Vagina (tissue), 2 donors: ENCODE results near the gene TMEM47. TPM values are rescaled to one million over a fixed set of nuclear protein-coding genes. Genes with fewer than 3 reads are reported as not detected.

Experiments used
- DNase-seq, 2 donors: peaks; one replicate each; pipeline ENCODE4 v3.0.0-alpha.2; 2017; ENCODE audit errors: extremely low spot score in 2 of 2
- H3K27ac ChIP-seq: fragments of 200-600 bp; sonication (generic); one replicate; pipeline ENCODE4 v1.5.1; 2019
- H3K27me3 ChIP-seq: fragments of 200-600 bp; sonication (generic); one replicate; pipeline ENCODE4 v1.5.1; 2019
- H3K36me3 ChIP-seq, 2 donors: fragments of 200-600 bp; sonication (generic); one replicate each; pipeline ENCODE4 v1.5.1; 2017 to 2019
- H3K4me1 ChIP-seq: fragments of 200-600 bp; sonication (generic); one replicate; pipeline ENCODE4 v1.5.1; 2019
- H3K4me3 ChIP-seq, 2 donors: fragments of 200-600 bp; sonication (generic); 1 replicate in 1 of 2; 2 replicates in 1 of 2; pipeline ENCODE4 v1.5.1; 2016 to 2019
- H3K9me3 ChIP-seq: fragments of 200-600 bp; sonication (generic); one replicate; pipeline ENCODE4 v1.5.1; 2019
- POLR2A ChIP-seq, 2 donors: fragments of 450-650 bp; IDR thresholded peaks; one replicate each; pipeline ENCODE4 v1.6.1; 2017; ENCODE audit warnings: antibody characterized with exemption in 2 of 2, mild to moderate bottlenecking in 2 of 2, moderate library complexity in 2 of 2
- POLR2AphosphoS5 ChIP-seq, 2 donors: sonication (generic); formaldehyde crosslinking; IDR thresholded peaks; one replicate each; pipeline ENCODE4 v1.9.0; 2017; ENCODE audit warnings: antibody characterized with exemption in 2 of 2, mild to moderate bottlenecking in 2 of 2, low read depth in 1 of 2; ENCODE audit not compliant: insufficient read depth in 1 of 2
- intact Hi-C: fragments of 100-400 bp; cut with DNase I; formaldehyde crosslinking; loops from one replicate; pipeline ENCODE4 v1.15.1; 2023
- total RNA-seq: library from RNA; depleted of rRNA; stranded (reverse); fragments of >200 nt; gene quantifications from one replicate; pipeline ENCODE4 v1.2.3, GENCODE V29; 2016
- TF ChIP-seq, protein P1 (sequence below), 3 experiments: fragments of 450-650 bp in 2 of 3; fragments of 200-600 bp in 1 of 3; sonication (generic) in 1 of 3; IDR thresholded peaks; one replicate each; pipeline ENCODE4 v1.5.1; 2017 to 2019; ENCODE audit warnings: antibody characterized with exemption in 3 of 3, mild to moderate bottlenecking in 2 of 3, moderate library complexity in 2 of 3

Gene TMEM47
- total RNA-seq, 1 donor from 2014 or later: 44.7 TPM

DNA sequence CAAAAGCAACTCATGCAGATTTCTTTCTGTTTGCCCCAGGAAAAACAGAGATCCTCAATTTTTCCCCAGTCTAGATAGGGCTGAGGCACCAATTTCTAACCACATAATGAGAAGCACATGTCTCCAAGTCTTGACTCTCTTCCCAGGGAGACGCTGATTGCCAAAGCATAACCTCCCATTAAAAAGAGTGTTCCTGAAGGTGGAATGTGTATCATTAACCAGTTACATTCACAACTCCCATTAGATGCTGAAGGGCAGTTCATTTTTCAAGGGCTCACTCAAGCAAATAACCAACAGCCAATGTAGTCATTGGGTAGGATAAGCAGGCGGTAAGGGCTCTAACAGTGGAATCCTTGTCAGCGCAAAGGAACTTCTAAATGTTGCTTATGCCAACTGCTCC is 27.5 kb downstream of the TMEM47 start:
- no peak for TF ChIP-seq POLR2AphosphoS5 (IDR thresholded peaks at IDR 0.05; ENCODE audit: insufficient read depth in 1 of 2, low read depth in 1 of 2)
- TF ChIP-seq POLR2A (IDR thresholded peaks at IDR 0.05): no peak
- TF ChIP-seq, protein P1, sequence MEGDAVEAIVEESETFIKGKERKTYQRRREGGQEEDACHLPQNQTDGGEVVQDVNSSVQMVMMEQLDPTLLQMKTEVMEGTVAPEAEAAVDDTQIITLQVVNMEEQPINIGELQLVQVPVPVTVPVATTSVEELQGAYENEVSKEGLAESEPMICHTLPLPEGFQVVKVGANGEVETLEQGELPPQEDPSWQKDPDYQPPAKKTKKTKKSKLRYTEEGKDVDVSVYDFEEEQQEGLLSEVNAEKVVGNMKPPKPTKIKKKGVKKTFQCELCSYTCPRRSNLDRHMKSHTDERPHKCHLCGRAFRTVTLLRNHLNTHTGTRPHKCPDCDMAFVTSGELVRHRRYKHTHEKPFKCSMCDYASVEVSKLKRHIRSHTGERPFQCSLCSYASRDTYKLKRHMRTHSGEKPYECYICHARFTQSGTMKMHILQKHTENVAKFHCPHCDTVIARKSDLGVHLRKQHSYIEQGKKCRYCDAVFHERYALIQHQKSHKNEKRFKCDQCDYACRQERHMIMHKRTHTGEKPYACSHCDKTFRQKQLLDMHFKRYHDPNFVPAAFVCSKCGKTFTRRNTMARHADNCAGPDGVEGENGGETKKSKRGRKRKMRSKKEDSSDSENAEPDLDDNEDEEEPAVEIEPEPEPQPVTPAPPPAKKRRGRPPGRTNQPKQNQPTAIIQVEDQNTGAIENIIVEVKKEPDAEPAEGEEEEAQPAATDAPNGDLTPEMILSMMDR (IDR thresholded peaks at IDR 0.05): no peak
- Histone ChIP-seq H3K36me3 (no peaks in the 10 kb centered on the region), H3K4me3 (no peak overlapping the region), H3K27me3 (no peaks in the 10 kb centered on the region), H3K27ac (no peak overlapping the region), H3K9me3 (no peaks in the 10 kb centered on the region), H3K4me1 (no peaks in the 10 kb centered on the region)
- intact Hi-C loops: no loop called here
- no peak for DNase-seq

DNA sequence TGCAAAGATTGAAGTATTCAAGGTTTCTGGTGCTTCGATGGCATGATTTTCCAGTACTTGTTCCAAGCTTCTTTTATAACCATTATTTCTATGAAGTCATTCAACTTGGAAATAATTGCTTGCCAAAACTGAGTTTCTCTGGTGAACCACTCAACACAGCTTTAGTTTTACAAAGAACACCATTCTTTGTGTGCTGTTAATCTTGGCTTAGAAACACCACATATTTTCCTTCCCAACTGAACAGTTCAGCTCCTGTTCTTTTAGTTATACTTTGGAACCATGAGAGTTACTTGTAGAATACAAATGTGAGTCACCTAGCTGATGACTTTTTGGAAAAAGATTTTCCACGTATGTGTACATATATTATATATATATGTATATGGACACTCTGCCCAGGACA is 32.7 kb downstream of the TMEM47 start:
- Histone ChIP-seq H3K27me3 (no peaks in the 10 kb centered on the region), H3K9me3 (no peaks in the 10 kb centered on the region), H3K4me1 (no peaks in the 10 kb centered on the region), H3K27ac (no peak overlapping the region), H3K4me3 (no peak overlapping the region), H3K36me3 (no peaks in the 10 kb centered on the region)
- intact Hi-C loops: no loop called here
- DNase-seq: no peak
- TF ChIP-seq POLR2A (IDR thresholded peaks at IDR 0.05): no peak
- TF ChIP-seq POLR2AphosphoS5 (IDR thresholded peaks at IDR 0.05; ENCODE audit: insufficient read depth in 1 of 2, low read depth in 1 of 2): no peak

DNA sequence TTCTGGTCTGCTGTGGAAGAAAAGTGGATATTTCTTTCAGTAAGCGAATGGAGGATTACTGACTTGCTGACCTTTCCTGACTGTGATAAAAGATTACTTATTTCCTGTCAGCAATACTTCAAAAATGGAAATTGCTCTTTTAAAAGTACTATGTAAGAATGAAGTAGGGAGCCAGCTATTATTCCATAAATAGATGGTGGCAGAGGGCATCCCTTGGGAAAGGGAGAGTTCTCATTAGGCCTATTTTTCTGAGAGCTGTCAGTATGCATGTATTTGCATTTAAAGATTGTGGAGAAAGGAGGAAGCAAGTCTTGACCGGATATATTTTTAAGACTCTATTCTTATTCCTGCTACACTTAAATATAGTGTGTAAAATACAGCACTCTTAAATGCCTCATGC is 37.2 kb downstream of the TMEM47 start:
- intact Hi-C loops: no loop called here
- Histone ChIP-seq H3K27me3 (no peaks in the 10 kb centered on the region), H3K4me1 (no peaks in the 10 kb centered on the region), H3K4me3 (no peak overlapping the region), H3K27ac (no peak overlapping the region), H3K9me3 (no peaks in the 10 kb centered on the region), H3K36me3 (no peaks in the 10 kb centered on the region)
- no peak for DNase-seq
- TF ChIP-seq, protein P1 (IDR thresholded peaks at IDR 0.05): no peak

DNA sequence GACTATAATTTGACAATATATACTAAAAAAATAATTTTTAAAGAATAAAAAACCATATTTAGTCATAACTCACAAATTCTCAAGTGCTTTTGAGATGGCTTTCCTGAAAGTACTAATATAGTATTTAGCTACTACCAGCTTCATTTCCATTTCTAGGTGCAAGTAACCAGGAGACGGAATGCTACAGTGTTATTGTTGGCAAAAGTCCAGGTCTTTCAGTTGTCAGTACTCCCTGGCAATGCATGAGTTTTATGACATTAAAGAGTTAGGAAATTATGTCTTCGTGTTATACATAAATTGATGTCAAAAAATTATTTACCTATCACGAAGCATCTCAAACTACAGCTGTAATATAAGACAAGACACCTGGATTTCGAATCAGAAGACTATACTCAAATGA is 45.0 kb downstream of the TMEM47 start:
- Histone ChIP-seq H3K4me1 (no peaks in the 10 kb centered on the region), H3K4me3 (no peak overlapping the region), H3K27ac (no peak overlapping the region), H3K36me3 (no peaks in the 10 kb centered on the region), H3K9me3 (no peaks in the 10 kb centered on the region), H3K27me3 (no peaks in the 10 kb centered on the region)
- DNase-seq: no peak
- TF ChIP-seq, protein P1 (IDR thresholded peaks at IDR 0.05): no peak
- TF ChIP-seq POLR2A (IDR thresholded peaks at IDR 0.05) (no peak), POLR2AphosphoS5 (IDR thresholded peaks at IDR 0.05; ENCODE audit: insufficient read depth in 1 of 2, low read depth in 1 of 2) (no peak)
- intact Hi-C loops: no loop called here

DNA sequence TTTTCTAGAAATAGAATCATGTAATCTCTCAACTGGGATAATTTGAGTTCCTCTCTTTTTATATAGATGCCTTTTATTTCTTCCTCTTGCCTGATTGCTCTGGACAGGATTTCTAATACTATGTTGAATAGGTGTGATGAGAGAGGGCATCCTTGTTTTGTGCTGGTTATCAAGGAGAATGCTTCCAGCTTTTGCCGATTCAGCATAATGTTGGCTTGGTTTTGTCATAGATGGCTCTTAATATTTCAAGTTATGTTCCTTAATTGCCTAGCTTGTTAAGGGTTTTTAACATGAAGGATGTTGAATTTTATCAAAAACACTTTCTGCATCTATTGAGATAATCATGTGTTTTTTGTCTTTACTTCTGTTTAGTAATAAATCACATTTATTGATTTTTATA is 58.7 kb downstream of the TMEM47 start:
- intact Hi-C loops: no loop called here
- no peak overlapping the region for H3K4me3 ChIP-seq
- no peaks in the 10 kb centered on the region for H3K4me1 ChIP-seq
- H3K36me3 ChIP-seq: no peaks in the 10 kb centered on the region
- TF ChIP-seq POLR2A (IDR thresholded peaks at IDR 0.05) (no peak), POLR2AphosphoS5 (IDR thresholded peaks at IDR 0.05; ENCODE audit: insufficient read depth in 1 of 2, low read depth in 1 of 2) (no peak)
- TF ChIP-seq, protein P1 (IDR thresholded peaks at IDR 0.05): no peak
- H3K27me3 ChIP-seq: no peaks in the 10 kb centered on the region
- no peak overlapping the region for H3K27ac ChIP-seq
- DNase-seq: no peak
- no peaks in the 10 kb centered on the region for H3K9me3 ChIP-seq

DNA sequence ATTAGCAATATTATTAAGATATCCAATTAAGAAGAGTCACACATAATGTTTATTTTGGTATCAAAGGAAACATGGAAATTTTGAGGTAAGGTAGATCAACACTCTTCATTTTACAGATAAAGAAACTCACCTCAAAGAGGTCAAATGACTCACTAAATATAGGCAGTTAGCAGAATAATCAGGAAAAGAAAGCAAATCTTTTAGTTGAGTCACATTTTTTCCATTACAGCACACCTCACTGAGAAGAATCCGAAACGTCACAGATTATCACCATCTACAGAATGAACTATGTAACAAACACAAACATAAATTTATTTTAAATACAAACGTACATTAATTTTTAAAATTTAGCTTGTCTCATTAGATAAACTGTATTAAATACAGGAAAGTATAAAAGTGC is 70.1 kb downstream of the TMEM47 start:
- TF ChIP-seq, protein P1 (IDR thresholded peaks at IDR 0.05): no peak
- no peak for TF ChIP-seq POLR2A (IDR thresholded peaks at IDR 0.05)
- TF ChIP-seq POLR2AphosphoS5 (IDR thresholded peaks at IDR 0.05; ENCODE audit: insufficient read depth in 1 of 2, low read depth in 1 of 2): no peak
- Histone ChIP-seq H3K4me3 (no peak overlapping the region), H3K27ac (no peak overlapping the region), H3K36me3 (no peaks in the 10 kb centered on the region), H3K4me1 (no peaks in the 10 kb centered on the region), H3K9me3 (no peaks in the 10 kb centered on the region), H3K27me3 (no peaks in the 10 kb centered on the region)
- no peak for DNase-seq
- intact Hi-C loops: no loop called here
